Activated CD8-positive, alpha-beta memory T cell treated with anti-CD3 and anti-CD28 coated beads, Interleukin-2, amount 10 ng/mL, durations not matched to agents 7 days and 5 days (primary cell): ENCODE measurements around the gene MOB1B. TPM values are rescaled to one million over a fixed set of nuclear protein-coding genes. Genes with fewer than 3 reads are reported as not detected.
A peak's percentile ranks its signal among the peaks of the same experiment; 100 is the strongest.
"Not testable (repeated sequence)": the region's sequence is repeated elsewhere in the genome, so short reads cannot be mapped to it uniquely, and the experiment has no call there.

Experiments used
- ATAC-seq: fragments of 150-1000 bp; cut with Tn5 transposase; one replicate; pipeline ENCODE4 v1.10.0; 2021; ENCODE audit warnings: moderate library complexity
- CTCF ChIA-PET: fragments of 350-600 bp; sonication (Branson Sonifier 250); formaldehyde crosslinking; loops from one replicate; lab custom pipeline; 2021; ENCODE audit warnings: antibody characterized with exemption; lab: Charles Lee
- DNase-seq: peaks from one replicate; pipeline ENCODE4 v3.0.0-alpha.2; 2020
- H3K27ac Mint-ChIP-seq: one replicate; pipeline ENCODE4 v1.8.0; 2021; ENCODE audit warnings: mild to moderate bottlenecking, mixed read lengths
- H3K27me3 Mint-ChIP-seq: one replicate; pipeline ENCODE4 v1.8.0; 2021; ENCODE audit warnings: mixed read lengths
- H3K36me3 Mint-ChIP-seq: one replicate; pipeline ENCODE4 v1.8.0; 2021; ENCODE audit warnings: mild to moderate bottlenecking, mixed read lengths
- H3K4me1 Mint-ChIP-seq: one replicate; pipeline ENCODE4 v1.8.0; 2021; ENCODE audit warnings: mixed read lengths
- H3K4me3 Mint-ChIP-seq: one replicate; pipeline ENCODE4 v1.8.0; 2021; ENCODE audit warnings: mild to moderate bottlenecking, moderate library complexity, mixed read lengths
- H3K9me3 Mint-ChIP-seq: one replicate; pipeline ENCODE4 v1.8.0; 2022; ENCODE audit warnings: low read depth, mixed read lengths
- total RNA-seq, 2 experiments: library from RNA; stranded (reverse); gene quantifications; one replicate each; pipeline ENCODE4 v1.2.3, GENCODE V29; 2021

MOB1B gene
- total RNA-seq, 2 experiments from 2014 or later, result 14.8 to 20.4 TPM

- Mint-ChIP-seq H3K27me3 (no peaks in the 10 kb centered on the region), H3K4me3 (no peak overlapping the region), H3K4me1 (peaks cover 55% of the 10 kb centered on the region), H3K27ac (peak overlapping the region; percentile 12), H3K9me3 (no peaks in the 10 kb centered on the region), H3K36me3 (peaks cover 36% of the 10 kb centered on the region)
- DNase-seq (no peak), ATAC-seq (no peak)
- CTCF ChIA-PET, result interaction anchor here (1.0 to 9.1 kb wide), 4 partner anchors 14 to 356 kb away, joined by 4 to 113 read pairs (median 6); partner anchors contain the start of genes DCK and MOB1B
These were observed 106.0 kb downstream of the MOB1B start for GRCh38 chr4:71008196-71008595.

GRCh38 chr4:71009086-71009485, 106.9 kb downstream of the MOB1B start:
- peaks cover 46% of the 10 kb centered on the region for H3K4me1 Mint-ChIP-seq
- ATAC-seq (no peak), DNase-seq (no peak)
- H3K36me3 Mint-ChIP-seq, result peaks cover 33% of the 10 kb centered on the region
- H3K27me3 Mint-ChIP-seq, result no peaks in the 10 kb centered on the region
- no peak overlapping the region for H3K4me3 Mint-ChIP-seq
- H3K27ac Mint-ChIP-seq, result no peak overlapping the region
- H3K9me3 Mint-ChIP-seq, result no peaks in the 10 kb centered on the region
- CTCF ChIA-PET, result interaction anchor here (0.7 to 9.1 kb wide), 8 partner anchors 12 to 353 kb away, joined by 3 to 113 read pairs (median 4); partner anchors contain the start of genes DCK and UTP3

DNA sequence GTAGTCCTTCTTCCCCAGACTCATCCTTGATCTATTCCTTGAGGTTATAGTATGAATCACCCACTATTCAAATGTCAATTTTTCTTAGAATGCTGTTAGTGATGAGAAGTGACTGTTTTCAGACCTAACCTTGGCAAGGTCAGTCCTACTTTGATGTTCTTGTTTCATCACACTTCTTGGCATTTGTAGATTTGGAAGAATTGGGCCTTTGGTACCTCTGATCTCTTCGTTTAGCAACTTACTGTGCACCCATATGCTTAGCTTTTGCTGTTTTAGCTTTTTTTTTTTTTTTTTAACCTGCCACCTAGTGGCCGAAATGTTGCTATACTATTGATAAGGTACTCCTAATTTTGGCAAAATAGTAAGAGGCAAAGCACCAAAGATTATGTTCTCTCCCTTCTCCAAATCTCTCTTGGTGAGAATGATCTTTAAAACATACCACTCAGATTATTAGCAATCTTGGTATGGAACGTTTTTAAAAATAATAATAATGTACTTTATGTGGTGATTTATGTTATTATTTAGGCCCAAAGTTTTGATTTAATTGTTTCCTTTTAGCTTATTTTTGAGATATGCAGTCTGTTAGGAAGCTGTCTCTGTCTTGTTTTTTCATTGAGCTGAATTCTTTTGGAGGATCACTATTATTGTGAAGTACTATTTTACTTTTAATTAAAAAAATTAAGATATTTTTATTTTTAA, 107.9 kb downstream of the MOB1B start:
- H3K9me3 Mint-ChIP-seq, result no peaks in the 10 kb centered on the region
- CTCF ChIA-PET, result interaction anchor here (0.6 to 9.1 kb wide), 21 partner anchors 9 to 354 kb away, joined by 3 to 113 read pairs (median 4); partner anchors contain the start of genes DCK, GRSF1, MOB1B and UTP3
- DNase-seq (no peak), ATAC-seq (peak; percentile 58)
- peaks cover 36% of the 10 kb centered on the region for H3K36me3 Mint-ChIP-seq
- H3K4me3 Mint-ChIP-seq, result no peak overlapping the region
- H3K27me3 Mint-ChIP-seq, result no peaks in the 10 kb centered on the region
- peak overlapping the region; percentile 35 for H3K27ac Mint-ChIP-seq
- H3K4me1 Mint-ChIP-seq, result peaks cover 36% of the 10 kb centered on the region

DNA sequence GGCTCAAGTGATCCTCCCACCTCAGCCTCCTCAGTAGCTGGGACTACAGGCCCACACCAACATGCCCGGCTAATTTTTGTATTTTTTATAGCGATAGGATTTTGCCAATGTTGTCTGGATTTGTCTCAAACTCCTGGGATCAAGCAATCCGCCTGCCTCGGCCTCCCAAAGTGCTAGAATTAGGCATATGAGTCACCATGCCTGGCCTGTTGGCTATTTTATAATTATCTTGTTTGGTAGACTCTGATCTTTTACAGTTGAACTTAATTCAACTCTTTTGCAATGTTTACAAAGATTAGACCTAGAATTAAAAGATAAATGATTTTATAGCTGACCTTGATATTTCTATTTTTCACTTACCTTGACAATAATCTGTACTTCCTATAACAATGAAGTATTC, 109.3 kb downstream of the MOB1B start:
- Mint-ChIP-seq H3K36me3 (peaks cover 39% of the 10 kb centered on the region), H3K9me3 (peaks cover 6% of the 10 kb centered on the region), H3K4me1 (peaks cover 30% of the 10 kb centered on the region), H3K27ac (no peak overlapping the region), H3K4me3 (no peak overlapping the region), H3K27me3 (no peaks in the 10 kb centered on the region)
- CTCF ChIA-PET, result no interaction called here
- DNase-seq (no peak), ATAC-seq (no peak)

DNA sequence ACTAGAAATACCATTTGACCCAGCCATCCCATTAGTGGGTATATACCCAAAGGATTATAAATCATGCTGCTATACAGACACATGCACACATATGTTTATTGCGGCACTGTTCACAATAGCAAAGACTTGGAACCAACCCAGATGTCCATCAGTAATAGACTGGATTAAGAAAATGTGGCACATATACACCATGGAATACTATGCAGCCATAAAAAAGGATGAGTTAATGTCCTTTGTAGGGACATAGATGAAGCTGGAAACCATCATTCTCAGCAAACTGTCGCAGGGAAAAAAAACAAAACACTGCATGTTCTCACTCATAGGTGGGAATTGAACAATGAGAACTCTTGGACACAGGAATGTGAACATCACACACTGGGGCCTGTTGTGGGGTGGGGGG, 115.2 kb downstream of the MOB1B start:
- H3K27me3 Mint-ChIP-seq, H3K4me3 Mint-ChIP-seq, DNase-seq, H3K4me1 Mint-ChIP-seq, H3K27ac Mint-ChIP-seq, CTCF ChIA-PET, ATAC-seq, H3K9me3 Mint-ChIP-seq: not testable (repeated sequence)
- H3K36me3 Mint-ChIP-seq, result peaks cover 43% of the 10 kb centered on the region

DNA sequence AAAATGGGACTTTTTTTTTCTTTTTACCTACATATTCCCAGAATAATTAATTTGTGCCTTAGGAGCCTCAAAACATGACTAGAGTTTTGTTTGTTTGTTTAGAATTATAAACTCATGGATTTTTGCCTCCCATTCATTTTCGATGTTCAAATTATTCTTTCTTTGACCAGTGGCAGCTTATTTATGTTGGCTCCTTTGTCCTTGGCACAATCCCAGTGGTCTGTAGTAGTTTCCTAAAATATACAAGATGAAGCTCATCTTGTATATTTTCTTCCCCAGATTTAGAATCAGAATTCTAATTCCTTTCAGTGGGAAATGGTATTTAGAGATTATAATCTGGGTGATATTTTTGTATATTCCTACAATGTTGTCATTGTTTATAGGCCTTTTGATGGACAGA, 118.4 kb downstream of the MOB1B start:
- Mint-ChIP-seq H3K4me3 (no peak overlapping the region), H3K27ac (no peak overlapping the region), H3K9me3 (peaks cover 5% of the 10 kb centered on the region), H3K27me3 (no peaks in the 10 kb centered on the region), H3K36me3 (peaks cover 47% of the 10 kb centered on the region), H3K4me1 (peaks cover 5% of the 10 kb centered on the region)
- CTCF ChIA-PET, result interaction anchor here (0.8 kb wide), 1 partner anchor 11 kb away, joined by 3 read pairs; no protein-coding TSS in a partner anchor
- no peak for DNase-seq
- ATAC-seq, result no peak

- Mint-ChIP-seq H3K4me3 (no peak overlapping the region), H3K27me3 (no peaks in the 10 kb centered on the region), H3K27ac (no peak overlapping the region), H3K36me3 (peaks cover 48% of the 10 kb centered on the region), H3K9me3 (no peaks in the 10 kb centered on the region), H3K4me1 (no peaks in the 10 kb centered on the region)
- DNase-seq (no peak), ATAC-seq (no peak)
- CTCF ChIA-PET, result interaction anchor here (1.7 to 3.0 kb wide), 2 partner anchors 16 to 18 kb away, joined by 6 to 8 read pairs; no protein-coding TSS in a partner anchor
These were observed 123.5 kb downstream of the MOB1B start for GRCh38 chr4:71025654-71026053.

- Mint-ChIP-seq H3K36me3 (peaks cover 50% of the 10 kb centered on the region), H3K4me3 (no peak overlapping the region), H3K4me1 (no peaks in the 10 kb centered on the region), H3K9me3 (no peaks in the 10 kb centered on the region), H3K27me3 (no peaks in the 10 kb centered on the region), H3K27ac (no peak overlapping the region)
- CTCF ChIA-PET, result interaction anchor here (1.7 to 3.0 kb wide), 2 partner anchors 16 to 18 kb away, joined by 6 to 8 read pairs; no protein-coding TSS in a partner anchor
- ATAC-seq (no peak), DNase-seq (no peak)
These were observed 123.9 kb downstream of the MOB1B start for GRCh38 chr4:71026086-71026485.

- DNase-seq (no peak), ATAC-seq (no peak)
- no peaks in the 10 kb centered on the region for H3K27me3 Mint-ChIP-seq
- H3K4me1 Mint-ChIP-seq, result no peaks in the 10 kb centered on the region
- no peaks in the 10 kb centered on the region for H3K9me3 Mint-ChIP-seq
- H3K4me3 Mint-ChIP-seq, result no peak overlapping the region
- CTCF ChIA-PET, result no interaction called here
- peaks cover 42% of the 10 kb centered on the region for H3K36me3 Mint-ChIP-seq
- no peak overlapping the region for H3K27ac Mint-ChIP-seq
These were observed 125.4 kb downstream of the MOB1B start for GRCh38 chr4:71027611-71028010.

- H3K4me3 Mint-ChIP-seq, result no peak overlapping the region
- H3K27ac Mint-ChIP-seq, result no peak overlapping the region
- CTCF ChIA-PET, result no interaction called here
- H3K4me1 Mint-ChIP-seq, result no peaks in the 10 kb centered on the region
- ATAC-seq (no peak), DNase-seq (no peak)
- no peaks in the 10 kb centered on the region for H3K9me3 Mint-ChIP-seq
- H3K27me3 Mint-ChIP-seq, result no peaks in the 10 kb centered on the region
- peaks cover 25% of the 10 kb centered on the region for H3K36me3 Mint-ChIP-seq
These were observed 127.3 kb downstream of the MOB1B start for GRCh38 chr4:71029504-71029903.

DNA sequence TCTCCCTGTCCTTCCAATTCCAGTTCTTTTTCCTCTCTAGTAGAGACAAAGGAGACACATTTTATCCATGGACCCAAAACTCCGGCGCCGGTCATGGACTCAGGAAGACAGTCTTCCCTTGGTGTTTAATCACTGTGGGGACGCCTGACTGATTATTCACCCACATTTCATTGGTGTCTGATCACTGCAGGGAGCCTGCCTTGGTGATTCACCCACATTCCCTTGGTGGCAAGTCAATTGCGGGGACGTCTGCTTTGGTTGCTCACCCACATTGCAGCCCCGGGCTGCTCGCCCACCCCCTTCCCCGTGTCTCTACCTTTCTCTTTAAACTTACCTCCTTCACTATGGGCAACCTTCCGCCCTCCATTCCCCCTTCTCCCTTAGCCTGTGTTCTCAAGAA, 129.9 kb downstream of the MOB1B start:
- DNase-seq, H3K9me3 Mint-ChIP-seq, CTCF ChIA-PET, H3K4me1 Mint-ChIP-seq, H3K27me3 Mint-ChIP-seq, H3K27ac Mint-ChIP-seq, H3K4me3 Mint-ChIP-seq, ATAC-seq: not testable (repeated sequence)
- peaks cover 16% of the 10 kb centered on the region for H3K36me3 Mint-ChIP-seq
